Endothelial cell of umbilical vein (primary cell): ENCODE data around the gene PGAP3. TPM values are rescaled to one million over a fixed set of nuclear protein-coding genes. Genes with fewer than 3 reads are reported as not detected.

Experiments used
- BruUV-seq: library from RNA; stranded (reverse); fragments of 400-500 nt; replicated peaks from 2 replicates; lab custom pipeline; 2021; lab: Mats Ljungman, UMichigan
- CTCF ChIA-PET: fragments of 300-600, 350-600 bp; sonication (Branson Sonifier 250); formaldehyde crosslinking; loops from one replicate; lab custom pipeline; 2021; ENCODE audit warnings: antibody characterized with exemption, inconsistent platforms; lab: Charles Lee
- POLR2A ChIA-PET: fragments of 300-600, 350-600 bp; sonication (Branson Sonifier 250); formaldehyde crosslinking; loops from one replicate; lab custom pipeline; 2021; ENCODE audit warnings: antibody characterized with exemption, inconsistent platforms; lab: Charles Lee
- DNase-seq: peaks from one replicate; pipeline ENCODE4 v3.0.0-alpha.2; 2011; ENCODE audit warnings: low read depth, low spot score
- FAIRE-seq: peaks from 2 replicates; lab custom pipeline; 2011; peaks lifted over from hg19 to GRCh38; lab: Jason Lieb, UNC
- H2AFZ ChIP-seq: 2 replicates; pipeline ENCODE4 v1.6.0; 2012; ENCODE audit warnings: low read depth, low read length, control low read depth, inconsistent platforms
- H3K27ac ChIP-seq: 2 replicates; pipeline ENCODE4 v1.5.1; 2011; ENCODE audit warnings: low read depth, mild to moderate bottlenecking, control low read depth, low read length, moderate library complexity; ENCODE audit not compliant: insufficient read depth
- H3K27me3 ChIP-seq, 2 experiments: 2 replicates each; pipeline versions ENCODE4 v1.6.0 to v1.6.1; 2011; ENCODE audit warnings: low read length in 2 of 2, mixed read lengths in 1 of 2; ENCODE audit not compliant: control insufficient read depth in 2 of 2, insufficient read depth in 2 of 2
- H3K36me3 ChIP-seq, 2 experiments: 2 replicates in 1 of 2; 3 replicates in 1 of 2; pipeline ENCODE4 v1.5.1; 2011; ENCODE audit warnings: low read length in 2 of 2, mild to moderate bottlenecking in 1 of 2, moderate library complexity in 1 of 2; ENCODE audit not compliant: control insufficient read depth in 2 of 2, insufficient read depth in 2 of 2; ENCODE audit errors: extremely low read depth in 1 of 2
- H3K4me1 ChIP-seq: 3 replicates; pipeline ENCODE4 v1.5.1; 2011; ENCODE audit warnings: mild to moderate bottlenecking, low read length; ENCODE audit not compliant: control insufficient read depth, insufficient read depth; ENCODE audit errors: extremely low read depth
- H3K4me2 ChIP-seq: 2 replicates; pipeline ENCODE4 v1.6.1; 2011; ENCODE audit warnings: low read length, control low read depth, mixed read lengths; ENCODE audit not compliant: insufficient read depth
- H3K4me3 ChIP-seq, 3 experiments: fragments of 200-600 bp in 1 of 3; sonication (generic), shearing (Covaris generic) in 1 of 3; replicated peaks in 1 of 3; 2 replicates each; pipeline ENCODE4 v1.5.1; 2011 to 2016; ENCODE audit warnings: control low read depth in 3 of 3, low read length in 3 of 3, mild to moderate bottlenecking in 2 of 3, inconsistent platforms in 1 of 3, low read depth in 1 of 3, moderate library complexity in 1 of 3; ENCODE audit not compliant: insufficient read depth in 1 of 3
- H3K79me2 ChIP-seq: 2 replicates; pipeline ENCODE4 v1.6.0; 2012; ENCODE audit warnings: low read length, inconsistent platforms; ENCODE audit not compliant: control insufficient read depth, insufficient read depth
- H3K9ac ChIP-seq: replicated peaks from 2 replicates; pipeline ENCODE3; 2011; ENCODE audit warnings: low read length, control low read depth; ENCODE audit not compliant: insufficient read depth; ENCODE audit errors: extremely low read depth
- H3K9me1 ChIP-seq: replicated peaks from 3 replicates; pipeline ENCODE4 v1.6.0; 2011; ENCODE audit warnings: mild to moderate bottlenecking, low read length; ENCODE audit not compliant: control insufficient read depth, insufficient read depth; ENCODE audit errors: extremely low read depth
- H3K9me3 ChIP-seq: replicated peaks from 2 replicates; pipeline ENCODE4 v1.5.1; 2012; ENCODE audit warnings: low read length, inconsistent platforms; ENCODE audit not compliant: control insufficient read depth, insufficient read depth
- H4K20me1 ChIP-seq: replicated peaks from 2 replicates; pipeline ENCODE3; 2011; ENCODE audit warnings: mild to moderate bottlenecking, low read length; ENCODE audit not compliant: control insufficient read depth, insufficient read depth; ENCODE audit errors: extremely low read depth
- CTCF ChIP-seq, 2 donors: IDR thresholded peaks; 1 replicate in 1 of 2; 2 replicates in 1 of 2; pipeline ENCODE4 v1.5.1; 2011; ENCODE audit warnings: low read length in 2 of 2, mild to moderate bottlenecking in 2 of 2, moderate library complexity in 2 of 2, control low read depth in 1 of 2, inconsistent platforms in 1 of 2, low read depth in 1 of 2; ENCODE audit not compliant: insufficient read depth in 1 of 2; ENCODE audit errors: extremely low read depth in 1 of 2
- EZH2 ChIP-seq: IDR thresholded peaks from 2 replicates; pipeline ENCODE4 v1.6.1; 2012; ENCODE audit warnings: borderline replicate concordance, low read depth, mild to moderate bottlenecking, moderate library complexity, low read length, inconsistent platforms; ENCODE audit not compliant: severe bottlenecking
- FOS ChIP-seq: IDR thresholded peaks from 2 replicates; pipeline ENCODE4 v1.6.1; 2011; ENCODE audit warnings: mild to moderate bottlenecking, low read length, moderate library complexity, borderline replicate concordance; ENCODE audit not compliant: insufficient read depth
- GATA2 ChIP-seq: IDR thresholded peaks from 2 replicates; pipeline ENCODE4 v1.7.0; 2011; ENCODE audit warnings: low read depth, mild to moderate bottlenecking, moderate library complexity, mixed read lengths, low read length; ENCODE audit not compliant: insufficient read length, insufficient read depth
- JUN ChIP-seq: IDR thresholded peaks from 2 replicates; pipeline ENCODE4 v1.6.1; 2011; ENCODE audit warnings: borderline replicate concordance, low read depth; ENCODE audit not compliant: insufficient read length, insufficient read depth
- MAX ChIP-seq: IDR thresholded peaks from 2 replicates; pipeline ENCODE4 v1.6.1; 2011; ENCODE audit not compliant: insufficient read depth, insufficient read length
- MYC ChIP-seq: IDR thresholded peaks from one replicate; pipeline ENCODE4 v1.6.1; 2011; ENCODE audit warnings: mild to moderate bottlenecking, low read depth, low read length
- POLR2A ChIP-seq: IDR thresholded peaks from 2 replicates; pipeline ENCODE4 v1.6.1; 2012; ENCODE audit warnings: low read depth, mild to moderate bottlenecking, control low read depth, low read length
- POLR2AphosphoS5 ChIP-seq: IDR thresholded peaks from 2 replicates; pipeline ENCODE4 v1.6.1; 2012; ENCODE audit warnings: low read depth, mild to moderate bottlenecking, control low read depth, low read length, moderate library complexity; ENCODE audit not compliant: insufficient read depth
- dilution Hi-C: fragments of 300-500 bp; cut with MboI; formaldehyde crosslinking; loops from one replicate; pipeline ENCODE4 v1.15.0; 2019; ENCODE audit warnings: low sequenced_read_pairs; ENCODE audit not compliant: extremely low pct_ligation_motif_present
- intact Hi-C: fragments of 100-400 bp; cut with micrococcal nuclease; formaldehyde crosslinking; loops from one replicate; pipeline ENCODE4 v1.10.0; 2022
- polyA plus RNA-seq, 4 experiments: library from polyadenylated mRNA; depleted of rRNA in 3 of 4; stranded (reverse) in 3 of 4; unstranded in 1 of 4; fragments of >200 nt; gene quantifications; 2 replicates each; pipeline versions ENCODE4 v1.2.1 to v1.2.3, GENCODE V29; 2011 to 2012; ENCODE audit warnings: missing spikeins in 1 of 4
- total RNA-seq: library from RNA; stranded (reverse); gene quantifications from 2 replicates; pipeline ENCODE4 v1.2.3, GENCODE V29; 2021

The PGAP3 gene
- total and polyA plus RNA-seq, 2 donors (not counting 3 experiments of a cell fraction or from before 2014, with no cell fraction given): 6.4 to 14.9 TPM

- dilution Hi-C loops: no loop called here
- Histone ChIP-seq H3K9me3 (no peaks in the 10 kb centered on the region), H4K20me1 (no peaks in the 10 kb centered on the region), H3K9me1 (no peaks in the 10 kb centered on the region), H3K27ac (no peak overlapping the region), H2AFZ (no peak overlapping the region), H3K36me3 (no peaks in the 10 kb centered on the region), H3K79me2 (no peaks in the 10 kb centered on the region), H3K4me2 (no peak overlapping the region), H3K27me3 (no peaks in the 10 kb centered on the region), H3K4me1 (peaks cover 15% of the 10 kb centered on the region), H3K9ac (no peak overlapping the region), H3K4me3 (no peak overlapping the region)
- no TSS peak for BruUV-seq
- TF ChIP-seq POLR2AphosphoS5: no peak
- TF ChIP-seq MYC: no peak
- TF ChIP-seq GATA2: no peak
- TF ChIP-seq JUN: no peak
- TF ChIP-seq FOS: no peak
- TF ChIP-seq CTCF (IDR thresholded peaks at IDR 0.05; ENCODE audit: extremely low read depth in 1 of 2, insufficient read depth in 1 of 2, low read depth in 1 of 2, low read length in 2 of 2): no peak
- TF ChIP-seq POLR2A: no peak
- no peak for TF ChIP-seq MAX
- no peak for TF ChIP-seq EZH2
- peak; percentile 37 for FAIRE-seq
- DNase-seq: no peak
- intact Hi-C loops: no loop called here
- POLR2A ChIA-PET: no interaction called here
- CTCF ChIA-PET: no interaction called here
Measured at GRCh38 chr17:39722104-39722503, 34.2 kb upstream of the PGAP3 start.
